Testis (tissue), 3 donors: Measurements from ENCODE around the gene BRAT1. TPM values are rescaled to one million over a fixed set of nuclear protein-coding genes. Genes with fewer than 3 reads are reported as not detected.

ENCODE experiments used
- DNase-seq: peaks from one replicate; pipeline ENCODE4 v3.0.0-alpha.2; 2019
- H3K27ac ChIP-seq, 2 donors: fragments of 200-600 bp; sonication (generic); one replicate each; pipeline ENCODE4 v1.5.1; 2019
- H3K27me3 ChIP-seq: fragments of 200-600 bp; sonication (generic); one replicate; pipeline ENCODE4 v1.5.1; 2019
- H3K36me3 ChIP-seq: fragments of 200-600 bp; sonication (generic); one replicate; pipeline ENCODE4 v1.5.1; 2017; ENCODE audit warnings: low read depth; ENCODE audit errors: missing control alignments
- H3K4me1 ChIP-seq: fragments of 200-600 bp; sonication (generic); one replicate; pipeline ENCODE4 v1.5.1; 2019
- H3K4me3 ChIP-seq, 2 donors: fragments of 200-600 bp; sonication (generic); one replicate each; pipeline ENCODE4 v1.5.1; 2017 to 2019
- H3K9me3 ChIP-seq: fragments of 200-600 bp; sonication (generic); one replicate; pipeline ENCODE4 v1.5.1; 2017
- CTCF ChIP-seq, 3 experiments: fragments of 450-650 bp in 2 of 3; fragments of 200-600 bp in 1 of 3; sonication (generic) in 1 of 3; IDR thresholded peaks; one replicate each; pipeline ENCODE4 v1.5.1; 2016 to 2019; ENCODE audit warnings: antibody characterized with exemption in 3 of 3, mild to moderate bottlenecking in 2 of 3, moderate library complexity in 1 of 3
- POLR2A ChIP-seq: fragments of 450-650 bp; IDR thresholded peaks from one replicate; pipeline ENCODE4 v1.6.1; 2017; ENCODE audit warnings: antibody characterized with exemption, mild to moderate bottlenecking, moderate library complexity
- WGBS, 2 donors: methylation state at CpG; one replicate each; pipeline ENCODE4 v1.1.5; 2018; 5-methylcytosine and 5-hydroxymethylcytosine counted together
- intact Hi-C: fragments of 100-400 bp; cut with DNase I; formaldehyde crosslinking; loops from one replicate; pipeline ENCODE4 v1.15.1; 2023; ENCODE audit warnings: low total_unique reads
- polyA plus RNA-seq: library from polyadenylated mRNA; stranded (reverse); fragments of 350-450 nt; fragmentation: Illumina TruSeq; extraction: RNeasy Lipid Tissue Mini Kit (QIAGEN cat#74804); gene quantifications from one replicate; pipeline ENCODE4 v1.2.3, GENCODE V29; 2014; ENCODE audit warnings: low read depth, low replicate concordance; ENCODE audit not compliant: insufficient read depth
- total RNA-seq, 2 donors: library from RNA; depleted of rRNA; stranded (reverse); fragments of >200 nt; gene quantifications; one replicate each; pipeline ENCODE4 v1.2.3, GENCODE V29; 2016

Gene BRAT1
- total and polyA plus RNA-seq, 3 donors from 2014 or later, result 45.3 to 108 (median 104) TPM

GRCh38 chr7:2520761-2521290, 34.5 kb downstream of the BRAT1 start:
- no peaks in the 10 kb centered on the region for H3K27me3 ChIP-seq
- 39 to 45% methylated on average over 9 to 12 of the region's 12 CpGs for WGBS, 2 donors
- DNase-seq, result no peak
- no peak overlapping the region for H3K27ac ChIP-seq
- peaks cover 48% of the 10 kb centered on the region for H3K4me1 ChIP-seq
- H3K9me3 ChIP-seq, result no peaks in the 10 kb centered on the region
- H3K4me3 ChIP-seq, result peak overlapping the region; percentile 4 to 42
- intact Hi-C loops, result no loop called here
- TF ChIP-seq POLR2A (no peak), CTCF (IDR thresholded peaks at IDR 0.05) (no peak)
- H3K36me3 ChIP-seq, result no peaks in the 10 kb centered on the region

- H3K4me3 ChIP-seq, result peak overlapping the region; percentile 23 to 42
- 9 to 29% methylated on average over 3 to 21 of the region's 37 CpGs for WGBS, 2 donors
- peak; percentile 38 for DNase-seq
- no peak for TF ChIP-seq CTCF (IDR thresholded peaks at IDR 0.05)
- TF ChIP-seq POLR2A, result no peak
- no peaks in the 10 kb centered on the region for H3K9me3 ChIP-seq
- peaks cover 46% of the 10 kb centered on the region for H3K4me1 ChIP-seq
- H3K27me3 ChIP-seq, result no peaks in the 10 kb centered on the region
- intact Hi-C loops, result no loop called here
- H3K36me3 ChIP-seq, result no peaks in the 10 kb centered on the region
- H3K27ac ChIP-seq, result no peak overlapping the region
Measured at GRCh38 chr7:2520131-2520760, 35.1 kb downstream of the BRAT1 start.

- peak within 1 kb of the TSS in 1 of 2 donors; percentile 41 for H3K27ac ChIP-seq
- WGBS, 2 donors, result 1 to 3% methylated on average over 7 to 56 of the region's 95 CpGs
- TF ChIP-seq CTCF (IDR thresholded peaks at IDR 0.05) (peak in 1 of 3 experiments; percentile 10), POLR2A (peak; percentile 25)
- H3K36me3 ChIP-seq, result no peaks in the 10 kb centered on the region
- H3K4me1 ChIP-seq, result peaks cover 37% of the 10 kb centered on the region
- H3K27me3 ChIP-seq, result no peaks in the 10 kb centered on the region
- peak within 1 kb of the TSS; percentile 49 to 59 for H3K4me3 ChIP-seq
- peak; percentile 92 for DNase-seq
- H3K9me3 ChIP-seq, result no peaks in the 10 kb centered on the region
- intact Hi-C loops, result no loop called here
Measured at GRCh38 chr7:2519119-2519930, 36.0 kb downstream of the BRAT1 start, which contains the start of gene LFNG. LFNG (plus strand) TSS chr7:2519774; CDS start chr7:2519862, 88 bp downstream.

GRCh38 chr7:2518737-2519118, 36.6 kb downstream of the BRAT1 start:
- TF ChIP-seq CTCF (IDR thresholded peaks at IDR 0.05) (no peak), POLR2A (no peak)
- peak overlapping the region in 1 of 2 donors; percentile 41 for H3K27ac ChIP-seq
- H3K36me3 ChIP-seq, result no peaks in the 10 kb centered on the region
- no peaks in the 10 kb centered on the region for H3K9me3 ChIP-seq
- intact Hi-C loops, result no loop called here
- H3K4me1 ChIP-seq, result peaks cover 31% of the 10 kb centered on the region
- peak overlapping the region; percentile 49 to 59 for H3K4me3 ChIP-seq
- H3K27me3 ChIP-seq, result no peaks in the 10 kb centered on the region
- WGBS, 2 donors, result 10 to 12% methylated on average over 20 to 41 of the region's 41 CpGs
- no peak for DNase-seq
